Measurements from ENCODE around the gene AHNAK2.
"Not testable (repeated sequence)": the region's sequence is repeated elsewhere in the genome, so short reads cannot be mapped to it uniquely, and the experiment has no call there.

Gene AHNAK2

GRCh38 chr14:104928391-104929133 lies 49.6 kb downstream of the AHNAK2 start:
- no peak for DNase-seq (ENCODE audit: low read depth in 4 of 4, low spot score in 1 of 4)

DNA sequence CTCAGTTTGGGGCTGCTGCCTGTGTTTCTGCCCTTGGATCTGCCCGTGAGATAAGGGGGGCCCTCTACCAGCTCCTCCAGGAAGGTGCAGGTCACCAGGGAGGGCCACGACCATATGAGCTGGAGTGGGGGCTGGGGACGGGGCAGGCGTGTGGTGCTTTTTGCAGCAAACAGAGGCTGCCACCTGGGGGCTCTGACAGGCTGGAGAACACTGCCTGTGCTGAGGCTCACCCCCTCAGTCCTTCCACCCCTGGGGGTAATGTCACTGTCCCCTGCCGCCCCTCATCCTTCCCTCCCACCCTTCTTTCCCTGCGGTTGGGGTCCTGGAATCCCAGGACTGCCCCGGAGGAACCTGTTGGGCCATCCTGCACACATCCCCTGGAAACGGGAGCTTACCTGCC lies 50.3 kb downstream of the AHNAK2 start:
- no peak for DNase-seq (ENCODE audit: low read depth in 4 of 4, low spot score in 1 of 4)

- DNase-seq (ENCODE audit: low read depth in 4 of 4, low spot score in 1 of 4): no peak
Measured at GRCh38 chr14:104927432-104927816, 50.8 kb downstream of the AHNAK2 start.

DNA sequence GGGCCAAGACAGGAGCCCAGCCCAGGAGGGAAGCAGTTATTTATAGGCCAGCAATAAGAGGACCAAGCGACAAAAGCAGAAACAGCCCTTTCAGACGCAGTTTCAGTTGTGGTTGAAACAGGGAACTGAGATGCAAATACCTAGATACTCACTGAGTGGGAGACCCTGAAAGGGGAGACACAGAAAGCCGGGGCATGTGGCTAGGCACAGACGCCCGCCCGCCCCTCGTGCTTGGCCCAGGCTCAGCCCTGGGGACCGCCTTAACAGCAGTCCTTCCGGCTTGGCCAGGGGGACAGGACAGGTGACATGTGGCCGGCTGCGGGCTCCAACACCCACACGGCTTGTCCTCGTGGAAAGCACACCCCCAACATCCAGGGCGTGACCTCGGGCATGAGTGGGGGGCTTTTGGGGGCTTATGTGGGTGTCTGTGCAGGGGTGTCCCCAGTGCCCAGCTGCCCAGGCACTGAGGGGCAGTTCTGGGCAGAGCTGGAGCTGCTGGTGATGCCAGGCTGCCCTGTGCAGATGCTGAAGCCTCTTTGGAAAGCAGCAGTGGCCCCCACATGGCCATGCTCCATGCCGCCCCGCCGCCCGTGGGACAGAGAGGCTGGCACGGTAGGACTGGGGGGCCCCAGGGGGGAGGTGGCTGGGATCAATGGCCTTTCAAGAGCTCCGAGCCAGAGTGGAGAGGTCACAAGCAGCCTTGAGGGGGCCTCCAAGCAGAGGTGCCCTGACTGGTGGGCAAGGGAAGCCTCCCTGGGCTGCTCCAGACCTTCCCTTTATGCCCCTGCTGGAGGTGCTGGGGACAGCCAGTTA lies 51.3 kb downstream of the AHNAK2 start:
- no peak for DNase-seq (ENCODE audit: low read depth in 4 of 4, low spot score in 1 of 4)

- no peak for DNase-seq (ENCODE audit: low read depth in 4 of 4, low spot score in 1 of 4)
Measured at GRCh38 chr14:104925855-104926609, 52.1 kb downstream of the AHNAK2 start.

DNA sequence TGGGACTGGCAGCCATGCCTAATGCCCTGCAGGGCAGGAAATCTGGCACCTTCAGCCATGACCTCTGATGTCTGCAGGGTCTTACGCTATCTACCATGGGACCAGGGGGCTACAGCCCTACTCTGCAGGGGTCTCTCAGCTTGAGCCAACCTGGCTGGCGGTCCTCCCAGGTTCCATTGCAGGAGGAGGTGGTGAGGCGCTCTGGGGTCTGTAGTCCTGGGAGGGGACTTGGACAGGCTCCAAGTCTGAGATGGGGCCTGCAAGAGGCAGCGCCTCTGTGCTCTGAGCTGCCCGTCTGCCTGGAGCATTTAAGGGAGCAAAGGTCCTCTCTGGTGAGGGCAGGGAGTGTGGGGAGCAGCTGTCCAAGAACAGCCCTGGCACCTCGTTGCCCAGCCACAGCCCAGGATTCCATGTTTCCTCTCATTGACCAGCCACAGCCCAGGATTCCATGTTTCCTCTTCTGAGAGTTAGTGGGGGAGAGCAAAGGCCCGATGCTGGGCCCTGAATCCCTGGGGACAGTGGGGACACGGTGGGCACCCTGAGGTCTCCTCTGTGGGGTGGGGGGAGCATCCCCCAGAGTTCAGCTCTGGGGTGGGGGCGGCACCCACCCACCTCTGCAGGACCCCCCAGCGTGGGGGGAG lies 52.8 kb downstream of the AHNAK2 start:
- DNase-seq (ENCODE audit: low read depth in 4 of 4, low spot score in 1 of 4): no peak

DNA sequence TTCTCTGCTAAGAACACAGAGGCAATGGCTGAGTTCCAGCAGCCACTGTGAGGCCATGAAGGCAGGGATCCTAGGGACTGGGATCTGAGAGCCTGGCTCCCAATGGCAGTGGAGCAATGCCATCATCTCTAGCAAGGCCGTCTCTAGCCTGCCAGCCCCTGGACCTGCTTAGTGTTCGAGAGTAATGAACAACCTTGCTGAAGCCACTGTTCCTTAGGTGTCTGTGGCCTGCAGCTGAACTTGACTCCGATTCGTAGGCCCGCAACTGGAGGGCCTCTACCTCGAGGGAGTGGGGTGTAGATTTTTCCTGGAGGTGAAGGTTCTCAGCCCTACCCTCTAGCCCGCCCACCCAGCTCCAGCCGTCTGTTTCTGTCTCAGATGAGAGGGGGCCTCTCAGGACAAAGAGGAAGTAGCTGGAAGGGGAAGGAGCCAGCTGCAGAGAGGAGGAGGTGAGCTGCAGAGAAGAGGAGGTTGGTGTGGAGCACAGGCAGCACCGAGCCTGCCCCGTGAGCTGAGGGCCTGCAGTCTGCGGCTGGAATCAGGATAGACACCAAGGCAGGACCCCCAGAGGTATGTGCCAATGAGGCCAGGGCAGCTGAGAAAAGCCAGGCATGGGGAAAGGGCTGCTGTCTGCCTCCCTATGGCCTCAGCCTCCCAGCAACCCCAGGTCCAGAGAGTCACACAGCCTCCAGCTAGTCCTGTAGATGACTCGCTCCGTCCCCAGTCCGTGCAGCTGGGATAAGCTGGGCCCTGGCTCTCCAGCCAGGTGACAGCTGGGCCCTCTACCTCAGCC lies 53.6 kb downstream of the AHNAK2 start, which contains the start of gene PLD4:
TSS of gene PLD4 (plus strand) at position 459 of the 793 bp plus-strand sequence. CDS start 2,262 bp downstream, outside the sequence.
- DNase-seq (ENCODE audit: low read depth in 4 of 4, low spot score in 1 of 4): no peak

- DNase-seq (ENCODE audit: low read depth in 4 of 4, low spot score in 1 of 4): no peak
Measured at GRCh38 chr14:104923640-104924420, 54.3 kb downstream of the AHNAK2 start.

- DNase-seq (ENCODE audit: low read depth in 4 of 4, low spot score in 1 of 4): no peak
Measured at GRCh38 chr14:104919993-104920315, 58.2 kb downstream of the AHNAK2 start.

- not testable (repeated sequence) for DNase-seq (ENCODE audit: low read depth in 4 of 4, low spot score in 1 of 4)
Measured at GRCh38 chr14:104919152-104919992, 58.8 kb downstream of the AHNAK2 start.

- no peak for DNase-seq (ENCODE audit: low read depth in 4 of 4, low spot score in 1 of 4)
Measured at GRCh38 chr14:104917993-104918392, 60.2 kb downstream of the AHNAK2 start.

DNA sequence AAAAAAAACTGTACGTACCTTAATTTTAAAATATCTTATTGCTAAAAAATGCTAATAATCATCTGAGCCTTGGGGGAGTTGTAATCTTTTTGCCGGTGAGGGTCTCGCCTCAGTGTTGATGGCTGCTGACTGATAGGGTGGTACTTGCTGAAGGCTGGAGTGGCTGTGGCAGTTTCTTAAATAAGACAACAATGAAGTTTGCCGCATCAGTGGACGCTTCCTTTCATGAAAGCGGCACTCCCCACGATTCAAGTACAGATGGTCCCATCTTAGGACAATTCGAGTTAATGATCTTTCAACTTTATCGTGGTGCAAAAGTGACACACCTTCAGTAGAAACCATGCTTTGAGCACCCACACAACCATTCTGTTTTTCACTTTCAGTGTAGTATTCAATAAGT lies 61.1 kb downstream of the AHNAK2 start:
- DNase-seq (ENCODE audit: low read depth in 4 of 4, low spot score in 1 of 4): no peak

GRCh38 chr14:104913435-104913834 lies 64.7 kb downstream of the AHNAK2 start:
- no peak for DNase-seq (ENCODE audit: low read depth in 4 of 4, low spot score in 1 of 4)

GRCh38 chr14:104912053-104912452 lies 66.1 kb downstream of the AHNAK2 start:
- DNase-seq (ENCODE audit: low read depth in 4 of 4, low spot score in 1 of 4): no peak

GRCh38 chr14:104908303-104908702 lies 69.9 kb downstream of the AHNAK2 start:
- DNase-seq (ENCODE audit: low read depth in 4 of 4, low spot score in 1 of 4): no peak

DNA sequence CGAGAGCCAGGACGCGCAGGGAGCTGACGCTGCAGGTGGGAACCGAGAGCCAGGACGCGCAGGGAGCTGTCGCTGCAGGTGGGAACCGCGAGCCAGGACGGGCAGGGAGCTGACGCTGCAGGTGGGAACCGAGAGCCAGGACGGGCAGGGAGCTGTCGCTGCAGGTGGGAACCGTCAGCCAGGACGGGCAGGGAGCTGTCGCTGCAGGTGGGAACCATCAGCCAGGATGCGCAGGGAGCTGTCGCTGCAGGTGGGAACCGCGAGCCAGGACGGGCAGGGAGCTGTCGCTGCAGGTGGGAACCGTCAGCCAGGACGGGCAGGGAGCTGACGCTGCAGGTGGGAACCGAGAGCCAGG lies 72.6 kb downstream of the AHNAK2 start:
- not testable (repeated sequence) for DNase-seq (ENCODE audit: low read depth in 4 of 4, low spot score in 1 of 4)

DNA sequence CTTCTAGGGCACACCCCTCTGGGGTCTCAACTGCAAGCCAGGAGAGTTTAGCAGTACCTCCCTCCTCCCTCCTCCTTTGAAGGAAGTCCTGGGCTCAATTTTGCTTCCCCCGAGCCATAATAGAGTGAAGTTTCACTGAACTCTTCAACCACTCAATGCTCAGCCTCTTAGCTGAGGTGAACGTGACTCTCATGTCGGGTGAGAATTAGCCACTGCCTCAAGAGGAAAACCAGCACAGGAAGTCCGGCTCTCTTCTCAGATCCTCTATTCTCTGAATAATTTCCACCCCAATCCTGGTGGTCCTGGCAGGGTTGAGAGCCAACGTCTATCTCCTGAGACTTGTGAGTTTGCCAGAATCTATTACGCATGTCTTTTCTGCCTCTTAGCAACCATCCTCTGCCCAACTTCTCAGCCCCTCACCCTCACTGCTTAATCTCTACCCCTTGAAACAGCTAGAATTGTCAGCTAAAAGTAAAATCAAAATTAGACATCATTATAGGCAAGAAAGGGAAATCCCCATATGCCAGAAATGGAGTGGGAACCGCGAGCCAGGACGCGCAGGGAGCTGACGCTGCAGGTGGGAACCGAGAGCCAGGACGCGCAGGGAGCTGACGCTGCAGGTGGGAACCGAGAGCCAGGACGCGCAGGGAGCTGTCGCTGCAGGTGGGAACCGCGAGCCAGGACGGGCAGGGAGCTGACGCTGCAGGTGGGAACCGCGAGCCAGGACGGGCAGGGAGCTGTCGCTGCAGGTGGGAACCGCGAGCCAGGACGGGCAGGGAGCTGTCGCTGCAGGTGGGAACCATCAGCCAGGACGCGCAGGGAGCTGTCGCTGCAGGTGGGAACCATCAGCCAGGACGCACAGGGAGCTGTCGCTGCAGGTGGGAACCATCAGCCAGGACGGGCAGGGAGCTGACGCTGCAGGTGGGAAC lies 73.3 kb downstream of the AHNAK2 start:
- DNase-seq (ENCODE audit: low read depth in 4 of 4, low spot score in 1 of 4): not testable (repeated sequence)

- no peak for DNase-seq (ENCODE audit: low read depth in 4 of 4, low spot score in 1 of 4)
Measured at GRCh38 chr14:104903990-104904389, 74.2 kb downstream of the AHNAK2 start.

Measured in stimulated activated CD4-positive, alpha-beta T cell treated with anti-CD3 and anti-CD28 coated beads, Interleukin-1b, Interleukin-23, amount 100 ng/mL, for 24 hours (primary cell).